ENCODE results near the gene PVRIG. TPM values are rescaled to one million over a fixed set of nuclear protein-coding genes. Genes with fewer than 3 reads are reported as not detected.
A peak's percentile ranks its signal among the peaks of the same experiment; 100 is the strongest.
"Not testable (repeated sequence)": the region's sequence is repeated elsewhere in the genome, so short reads cannot be mapped to it uniquely, and the experiment has no call there.

PVRIG gene
- total RNA-seq, 2 experiments from 2014 or later: 30.1 to 33.2 TPM

DNA sequence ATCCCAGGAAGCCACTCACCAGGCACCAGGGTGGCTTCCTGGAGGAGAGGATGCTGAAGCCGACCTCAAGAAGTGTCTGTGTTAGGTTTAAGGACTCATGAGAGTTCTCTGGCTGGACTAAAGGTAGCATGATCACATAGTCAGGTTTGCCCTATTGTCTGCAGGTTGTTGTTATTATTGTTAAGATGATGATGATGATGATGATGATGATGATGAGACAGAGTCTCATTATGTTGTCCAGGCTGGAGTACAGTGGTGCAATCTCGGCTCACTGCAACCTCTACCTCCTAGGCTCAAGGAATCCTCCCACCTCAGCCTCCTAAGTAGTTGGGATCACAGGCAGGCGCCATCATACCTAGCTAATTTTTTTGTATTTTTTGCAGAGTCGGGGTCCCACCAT, 44.5 kb downstream of the PVRIG start:
- H3K27ac ChIP-seq (ENCODE audit: low read depth in 1 of 2, low read length in 2 of 2); H3K4me3 Mint-ChIP-seq; H3K9me3 ChIP-seq (ENCODE audit: control insufficient read depth in 1 of 2, insufficient read depth in 1 of 2, low read length in 2 of 2); intact Hi-C loops (cut with DNase I, micrococcal nuclease); H3K4me3 ChIP-seq (ENCODE audit: low read length); H3K4me1 Mint-ChIP-seq (ENCODE audit: low read depth); H3K36me3 ChIP-seq (ENCODE audit: insufficient read depth, low read length); H3K9me3 Mint-ChIP-seq; DNase-seq; H3K27me3 Mint-ChIP-seq; H3K27me3 ChIP-seq (ENCODE audit: control insufficient read depth in 1 of 2, insufficient read depth in 2 of 2, low read length in 2 of 2); H3K4me1 ChIP-seq (ENCODE audit: insufficient read depth, low read length); H3K36me3 Mint-ChIP-seq (ENCODE audit: low read depth); H3K27ac Mint-ChIP-seq; POLR2A ChIA-PET; ATAC-seq (ENCODE audit: poor library complexity): not testable (repeated sequence)
- CTCF ChIA-PET: interaction anchor here (0.6 kb wide), 1 partner anchor 53 kb away, joined by 3 read pairs; no protein-coding TSS in a partner anchor

DNA sequence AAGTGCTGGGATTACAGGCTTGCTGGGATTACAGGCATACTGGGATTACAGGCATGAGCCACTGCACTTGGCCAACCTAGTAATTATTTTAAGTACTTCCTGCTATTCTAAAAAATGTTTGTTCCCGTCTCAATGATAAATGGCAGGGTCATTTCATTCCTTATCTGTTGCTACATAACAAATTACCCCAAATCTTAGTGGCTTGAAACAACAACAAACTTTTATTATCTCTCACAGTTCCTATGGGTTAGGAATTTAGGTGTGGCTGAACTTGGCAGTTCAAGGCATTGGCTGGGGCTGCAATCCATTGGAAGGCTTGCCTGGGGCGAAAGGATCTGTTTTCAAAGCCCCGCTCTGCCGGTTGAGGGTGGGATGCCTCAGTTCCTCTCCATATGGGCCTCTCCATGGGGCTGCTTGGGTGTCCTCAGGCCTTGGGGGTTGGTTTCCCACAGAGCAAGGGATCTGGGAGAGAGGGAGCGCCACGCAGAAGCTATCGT, 45.0 kb downstream of the PVRIG start:
- H3K27me3 Mint-ChIP-seq; H3K4me1 ChIP-seq (ENCODE audit: insufficient read depth, low read length); H3K9me3 Mint-ChIP-seq; H3K36me3 Mint-ChIP-seq (ENCODE audit: low read depth); H3K36me3 ChIP-seq (ENCODE audit: insufficient read depth, low read length); H3K4me3 ChIP-seq (ENCODE audit: low read length); H3K4me1 Mint-ChIP-seq (ENCODE audit: low read depth); H3K27me3 ChIP-seq (ENCODE audit: control insufficient read depth in 1 of 2, insufficient read depth in 2 of 2, low read length in 2 of 2); intact Hi-C loops (cut with DNase I, micrococcal nuclease); ATAC-seq (ENCODE audit: poor library complexity); DNase-seq; H3K4me3 Mint-ChIP-seq; POLR2A ChIA-PET; H3K27ac ChIP-seq (ENCODE audit: low read depth in 1 of 2, low read length in 2 of 2); H3K27ac Mint-ChIP-seq; H3K9me3 ChIP-seq (ENCODE audit: control insufficient read depth in 1 of 2, insufficient read depth in 1 of 2, low read length in 2 of 2): not testable (repeated sequence)
- CTCF ChIA-PET: interaction anchor here (0.6 kb wide), 1 partner anchor 52 kb away, joined by 3 read pairs; no protein-coding TSS in a partner anchor

GRCh38 chr7:100265851-100266250, 46.1 kb downstream of the PVRIG start:
- intact Hi-C loops (cut with DNase I, micrococcal nuclease); POLR2A ChIA-PET; H3K27ac ChIP-seq (ENCODE audit: low read depth in 1 of 2, low read length in 2 of 2): not testable (repeated sequence)

GRCh38 chr7:100266576-100267354, 47.0 kb downstream of the PVRIG start:
- Histone ChIP-seq H3K27ac (ENCODE audit: low read depth in 1 of 2, low read length in 2 of 2) (no peak overlapping the region), H3K9me3 (ENCODE audit: control insufficient read depth in 1 of 2, insufficient read depth in 1 of 2, low read length in 2 of 2) (no peaks in the 10 kb centered on the region), H3K36me3 (ENCODE audit: insufficient read depth, low read length) (no peaks in the 10 kb centered on the region), H3K27me3 (ENCODE audit: control insufficient read depth in 1 of 2, insufficient read depth in 2 of 2, low read length in 2 of 2) (no peaks in the 10 kb centered on the region), H3K4me3 (ENCODE audit: low read length) (no peak overlapping the region), H3K4me1 (ENCODE audit: insufficient read depth, low read length) (peaks cover 10% of the 10 kb centered on the region)
- TF ChIP-seq, protein P1, sequence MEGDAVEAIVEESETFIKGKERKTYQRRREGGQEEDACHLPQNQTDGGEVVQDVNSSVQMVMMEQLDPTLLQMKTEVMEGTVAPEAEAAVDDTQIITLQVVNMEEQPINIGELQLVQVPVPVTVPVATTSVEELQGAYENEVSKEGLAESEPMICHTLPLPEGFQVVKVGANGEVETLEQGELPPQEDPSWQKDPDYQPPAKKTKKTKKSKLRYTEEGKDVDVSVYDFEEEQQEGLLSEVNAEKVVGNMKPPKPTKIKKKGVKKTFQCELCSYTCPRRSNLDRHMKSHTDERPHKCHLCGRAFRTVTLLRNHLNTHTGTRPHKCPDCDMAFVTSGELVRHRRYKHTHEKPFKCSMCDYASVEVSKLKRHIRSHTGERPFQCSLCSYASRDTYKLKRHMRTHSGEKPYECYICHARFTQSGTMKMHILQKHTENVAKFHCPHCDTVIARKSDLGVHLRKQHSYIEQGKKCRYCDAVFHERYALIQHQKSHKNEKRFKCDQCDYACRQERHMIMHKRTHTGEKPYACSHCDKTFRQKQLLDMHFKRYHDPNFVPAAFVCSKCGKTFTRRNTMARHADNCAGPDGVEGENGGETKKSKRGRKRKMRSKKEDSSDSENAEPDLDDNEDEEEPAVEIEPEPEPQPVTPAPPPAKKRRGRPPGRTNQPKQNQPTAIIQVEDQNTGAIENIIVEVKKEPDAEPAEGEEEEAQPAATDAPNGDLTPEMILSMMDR (IDR thresholded peaks at IDR 0.05): no peak
- Mint-ChIP-seq H3K27me3 (no peaks in the 10 kb centered on the region), H3K27ac (no peak overlapping the region), H3K36me3 (ENCODE audit: low read depth) (peaks cover 7% of the 10 kb centered on the region), H3K4me3 (peak overlapping the region; percentile 10), H3K4me1 (ENCODE audit: low read depth) (peaks cover 8% of the 10 kb centered on the region), H3K9me3 (no peaks in the 10 kb centered on the region)
- DNase-seq: no peak
- ChIA-PET POLR2A (no interaction called here), CTCF (no interaction called here)
- intact Hi-C loops (cut with DNase I, micrococcal nuclease): no loop called here
- no peak for ATAC-seq (ENCODE audit: poor library complexity)

More at GRCh38 chr7:100265851-100266250, 46.1 kb downstream of the PVRIG start:
- H3K4me1 Mint-ChIP-seq (ENCODE audit: low read depth); H3K9me3 Mint-ChIP-seq; H3K36me3 ChIP-seq (ENCODE audit: insufficient read depth, low read length); H3K4me3 ChIP-seq (ENCODE audit: low read length); H3K9me3 ChIP-seq (ENCODE audit: control insufficient read depth in 1 of 2, insufficient read depth in 1 of 2, low read length in 2 of 2); H3K4me1 ChIP-seq (ENCODE audit: insufficient read depth, low read length); H3K27me3 ChIP-seq (ENCODE audit: control insufficient read depth in 1 of 2, insufficient read depth in 2 of 2, low read length in 2 of 2); H3K27ac Mint-ChIP-seq; CTCF ChIA-PET; ATAC-seq (ENCODE audit: poor library complexity); H3K27me3 Mint-ChIP-seq; H3K36me3 Mint-ChIP-seq (ENCODE audit: low read depth); DNase-seq; H3K4me3 Mint-ChIP-seq: not testable (repeated sequence)
